PFSK-1 (cell line): ENCODE data around the gene ATXN2.

ENCODE experiments used
- POLR2AphosphoS5 ChIP-seq: IDR thresholded peaks from 2 replicates; pipeline ENCODE4 v1.6.1; 2012; ENCODE audit warnings: low read depth, mild to moderate bottlenecking, control low read depth, low read length, moderate library complexity
- REST ChIP-seq, 2 experiments: IDR thresholded peaks; 2 replicates each; pipeline versions ENCODE4 v1.6.1 to v1.8.0; 2011 to 2012; ENCODE audit warnings: low read depth in 2 of 2, low read length in 2 of 2, control low read depth in 1 of 2, inconsistent platforms in 1 of 2, mild to moderate bottlenecking in 1 of 2, moderate library complexity in 1 of 2; ENCODE audit not compliant: insufficient read depth in 1 of 2
- SIN3A ChIP-seq: IDR thresholded peaks from 2 replicates; pipeline ENCODE4 v1.6.1; 2012; ENCODE audit warnings: mild to moderate bottlenecking, low read length, moderate library complexity, borderline replicate concordance; ENCODE audit not compliant: insufficient read depth
- TAF1 ChIP-seq: IDR thresholded peaks from 2 replicates; pipeline ENCODE4 v1.6.1; 2012; ENCODE audit warnings: low read length, control low read depth, borderline replicate concordance; ENCODE audit not compliant: insufficient read depth

GRCh38 chr12:111585690-111586089 lies 13.4 kb downstream of the ATXN2 start:
- no peak for TF ChIP-seq POLR2AphosphoS5
- TF ChIP-seq REST (IDR thresholded peaks at IDR 0.05; ENCODE audit: insufficient read depth in 1 of 2, low read depth in 2 of 2, low read length in 2 of 2), result no peak
- TF ChIP-seq TAF1, result no peak
- TF ChIP-seq SIN3A, result no peak
